ENCODE data around the gene SCG3.
A peak's percentile ranks its signal among the peaks of the same experiment; 100 is the strongest.

Gene SCG3

DNA sequence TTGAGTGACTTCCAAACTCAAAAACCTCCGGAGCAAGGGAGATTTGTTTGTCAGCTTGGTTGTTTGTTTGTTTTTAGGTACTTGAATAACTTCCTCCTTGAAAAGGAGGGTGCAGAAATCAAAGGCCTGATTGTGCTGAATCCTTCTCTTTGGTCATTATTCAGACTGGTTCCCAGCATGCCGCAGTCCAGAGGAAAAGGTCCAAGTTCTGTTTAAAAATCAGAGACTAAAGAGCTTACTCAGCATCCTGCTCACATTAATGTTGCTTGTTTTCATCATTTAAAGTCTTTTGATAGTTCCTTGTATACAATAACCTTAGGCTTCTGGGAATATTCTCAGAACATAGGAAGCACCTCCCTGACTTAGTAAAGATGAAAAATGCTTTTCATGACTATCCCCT lies 982 bp upstream of the SCG3 start:
- DNase-seq = no peak

DNA sequence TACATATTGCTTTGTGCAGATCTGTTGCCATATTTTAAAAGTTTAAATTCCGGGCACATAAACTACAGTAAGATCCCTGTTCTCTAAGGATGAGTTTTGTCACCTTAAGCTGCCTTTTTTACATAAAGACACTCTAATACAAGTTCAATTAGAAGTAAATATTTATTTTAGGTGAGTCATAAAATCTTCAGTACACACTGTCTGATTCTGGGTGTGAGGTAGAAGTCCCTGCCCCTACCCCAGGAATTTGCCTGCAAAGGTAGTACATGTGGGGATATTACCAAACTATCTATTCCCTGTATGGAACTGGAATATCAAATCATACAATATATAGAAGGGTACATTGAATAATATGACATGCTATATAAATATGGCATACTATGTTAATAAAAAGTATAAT lies 6.3 kb downstream of the SCG3 start:
- DNase-seq = no peak

DNA sequence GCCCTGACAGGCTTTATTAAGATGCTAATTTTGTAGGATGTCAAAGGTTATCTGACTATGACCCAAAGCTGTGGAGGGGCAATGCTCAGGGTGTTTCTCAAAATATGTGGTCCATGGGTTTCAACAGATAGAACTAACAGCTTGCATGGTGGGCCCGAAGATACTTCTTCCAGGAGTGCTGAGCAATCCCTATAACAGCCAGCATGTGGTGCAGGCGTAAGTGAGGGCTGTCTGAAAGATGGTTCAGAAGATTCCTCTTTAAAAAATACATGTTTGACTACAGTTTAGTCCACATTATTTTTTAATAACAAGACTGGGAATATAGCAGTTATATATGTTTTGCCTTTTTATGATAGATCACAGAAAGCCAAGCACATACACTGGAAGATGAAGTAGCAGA lies 7.6 kb downstream of the SCG3 start:
- no peak for DNase-seq

DNA sequence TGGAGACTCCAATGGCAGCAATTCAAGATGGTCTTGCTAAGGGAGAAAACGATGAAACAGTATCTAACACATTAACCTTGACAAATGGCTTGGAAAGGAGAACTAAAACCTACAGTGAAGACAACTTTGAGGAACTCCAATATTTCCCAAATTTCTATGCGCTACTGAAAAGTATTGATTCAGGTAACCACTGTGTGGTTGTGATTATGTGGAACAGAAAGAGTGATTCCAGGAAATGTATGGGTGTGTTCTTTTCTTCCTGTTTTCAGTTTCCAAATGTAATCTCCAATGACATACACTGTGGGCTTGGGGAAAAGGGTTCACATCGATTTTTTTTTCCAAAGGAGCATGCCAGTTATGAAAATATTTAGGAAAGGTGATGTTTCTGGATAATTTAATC lies 10.9 kb downstream of the SCG3 start:
- no peak for DNase-seq

DNA sequence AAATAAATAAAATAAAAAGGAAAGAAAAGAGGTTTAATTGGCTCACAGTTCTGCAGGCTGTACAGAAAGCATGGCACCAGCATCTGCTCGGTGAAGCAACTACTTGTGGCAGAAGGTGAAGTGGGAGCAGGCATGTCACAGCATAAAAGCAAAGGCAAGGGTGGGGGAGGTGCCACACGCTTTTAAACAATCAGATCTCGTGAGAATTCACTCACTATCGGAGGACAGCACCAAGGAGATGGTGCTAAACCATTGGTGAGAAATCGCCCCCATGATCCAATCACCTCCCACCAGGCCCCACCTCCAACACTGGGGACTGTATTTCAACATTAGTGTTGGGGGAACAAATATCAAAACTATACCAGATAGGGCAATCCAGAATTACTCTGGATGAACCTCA lies 15.3 kb downstream of the SCG3 start:
- DNase-seq = no peak

DNA sequence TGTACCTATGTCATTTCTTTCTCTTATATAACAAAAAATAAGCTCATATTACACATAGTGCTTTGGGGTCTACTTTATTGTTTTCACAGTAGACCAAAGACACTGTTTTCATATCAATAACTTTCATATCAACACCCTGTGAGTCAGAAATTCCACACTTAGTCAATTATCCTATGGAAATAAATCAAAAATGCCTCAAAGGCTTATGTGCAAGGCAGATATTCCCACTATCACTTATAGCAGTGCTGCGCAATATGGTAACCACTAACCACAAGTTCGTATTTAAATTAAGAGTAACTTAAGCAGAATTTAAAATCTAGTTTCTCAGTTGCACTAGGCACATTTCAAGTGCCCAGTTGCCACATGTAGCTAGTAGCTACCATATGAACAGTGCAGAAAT lies 15.9 kb downstream of the SCG3 start:
- DNase-seq = no peak

DNA sequence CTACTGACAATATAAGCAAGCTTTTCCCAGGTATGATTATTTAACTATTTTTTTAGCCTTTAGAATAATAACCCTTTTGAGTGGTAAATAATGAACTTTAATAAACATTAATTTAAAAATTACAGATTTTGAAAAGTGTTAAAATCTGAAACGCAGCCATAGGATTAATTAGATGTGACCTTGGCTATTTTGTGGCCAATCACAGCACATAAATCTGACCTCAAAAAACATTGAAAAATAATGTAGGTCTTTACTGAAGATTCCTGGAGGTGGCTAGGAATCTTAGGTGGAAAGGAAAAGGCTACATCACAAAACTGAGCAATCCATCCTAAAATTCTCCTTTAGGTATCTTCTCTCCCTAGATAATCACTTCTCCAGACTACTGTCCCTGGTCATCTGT lies 18.1 kb downstream of the SCG3 start:
- no peak for DNase-seq

DNA sequence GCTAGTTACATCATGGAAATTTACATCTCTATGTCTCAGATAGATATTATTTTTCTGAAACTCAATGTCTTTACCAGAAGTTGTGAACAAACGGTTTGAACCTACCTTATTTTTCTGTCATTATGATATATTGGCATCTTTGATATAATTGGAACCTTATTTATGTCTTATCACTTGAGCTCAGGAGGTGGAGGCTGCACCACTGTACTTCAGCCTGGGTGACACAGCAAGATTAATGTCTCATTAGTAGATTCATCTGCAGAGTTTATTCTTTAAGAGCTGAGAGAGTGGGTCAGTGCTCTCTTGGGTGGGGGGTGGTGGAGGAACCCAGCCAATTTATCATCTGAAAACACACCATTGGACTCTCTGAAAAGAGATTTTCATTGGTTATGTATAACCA lies 21.4 kb downstream of the SCG3 start:
- DNase-seq = no peak

DNA sequence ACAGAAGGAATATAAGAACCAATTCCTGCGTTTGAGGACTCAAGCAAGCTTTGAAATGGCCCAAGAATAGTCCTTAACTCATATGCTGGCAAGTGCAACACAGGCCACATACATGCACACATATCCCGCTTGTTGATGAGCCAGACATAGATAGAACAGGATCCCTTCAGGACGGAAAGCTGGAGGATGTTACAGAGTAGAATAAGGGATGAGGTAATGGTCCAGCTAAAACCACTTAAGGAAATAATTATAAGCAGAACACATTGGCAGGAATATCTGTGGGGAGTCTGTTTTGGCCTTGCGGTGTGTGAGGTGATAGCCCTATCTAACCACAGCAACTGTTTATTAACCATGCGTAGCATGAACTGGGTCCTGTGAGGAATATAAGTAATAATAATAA lies 25.0 kb downstream of the SCG3 start:
- no peak for DNase-seq

DNA sequence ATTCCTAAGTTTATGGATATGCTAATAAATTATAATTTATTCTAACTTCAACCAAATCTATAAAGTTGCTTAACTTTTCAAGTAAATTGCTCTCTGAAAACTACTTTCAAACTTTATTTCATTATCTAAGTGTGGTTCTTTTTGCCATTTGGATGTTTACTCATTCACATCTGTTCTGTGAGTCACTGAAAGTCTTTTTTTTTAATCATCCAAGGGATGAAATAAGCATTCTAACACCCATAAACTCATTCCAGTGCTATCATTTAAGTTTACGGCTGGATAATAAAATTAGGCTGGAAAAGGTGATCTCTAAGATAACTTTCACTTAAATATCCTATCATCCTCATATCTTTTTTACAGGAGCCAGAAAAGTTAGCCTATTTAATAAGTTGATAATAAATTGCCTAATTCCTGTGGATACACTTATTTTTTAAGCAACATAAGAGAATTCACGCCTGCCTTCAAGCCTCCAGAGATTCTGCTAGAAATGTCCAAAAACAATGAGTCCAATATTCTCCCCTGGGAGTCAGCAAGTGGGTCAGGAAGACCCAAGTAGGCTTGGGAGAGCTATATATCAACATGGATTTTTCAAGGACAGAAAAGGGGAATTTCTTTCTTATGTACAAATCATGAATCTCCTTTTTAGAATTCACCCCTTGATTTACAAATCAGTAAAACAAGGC lies 25.8 kb downstream of the SCG3 start:
- DNase-seq = no peak

DNA sequence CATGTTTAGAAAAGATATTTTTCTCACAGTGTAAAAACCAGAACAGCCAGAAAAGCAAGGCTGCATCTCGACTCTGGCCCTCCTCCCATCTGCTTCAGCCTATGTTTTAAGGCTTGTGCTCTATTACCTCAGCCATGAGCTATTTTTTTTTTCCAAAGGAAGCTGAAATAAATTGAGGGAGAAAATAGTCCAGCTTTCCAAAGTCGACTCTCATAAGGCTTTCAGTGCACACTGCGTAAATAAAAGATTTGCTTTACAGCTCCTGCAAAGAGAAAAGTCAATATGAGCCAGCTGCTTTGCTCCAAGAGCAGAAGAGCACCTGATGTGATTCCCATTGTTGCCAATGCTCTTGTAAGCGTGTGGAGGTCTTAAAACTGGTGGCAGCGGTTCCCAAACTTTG lies 26.7 kb downstream of the SCG3 start:
- DNase-seq = no peak

DNA sequence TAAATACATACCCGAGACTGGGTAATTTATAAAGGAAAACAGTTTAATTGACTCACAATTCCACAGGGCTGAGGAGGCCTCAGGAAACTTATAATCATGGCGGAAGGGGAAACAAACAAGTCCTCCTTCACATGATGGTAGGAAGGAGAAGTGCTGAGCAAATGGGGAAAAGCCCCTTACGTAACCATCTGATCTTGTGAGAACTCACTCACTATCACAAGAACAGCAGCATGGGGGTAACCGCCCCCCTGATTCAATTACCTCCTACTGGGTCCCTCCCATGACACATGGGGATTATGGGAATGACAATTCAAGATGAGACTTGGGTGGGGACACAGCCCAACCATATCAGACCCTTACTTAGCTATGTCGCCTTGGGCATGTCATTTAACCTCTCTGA lies 27.7 kb downstream of the SCG3 start:
- no peak for DNase-seq

DNA sequence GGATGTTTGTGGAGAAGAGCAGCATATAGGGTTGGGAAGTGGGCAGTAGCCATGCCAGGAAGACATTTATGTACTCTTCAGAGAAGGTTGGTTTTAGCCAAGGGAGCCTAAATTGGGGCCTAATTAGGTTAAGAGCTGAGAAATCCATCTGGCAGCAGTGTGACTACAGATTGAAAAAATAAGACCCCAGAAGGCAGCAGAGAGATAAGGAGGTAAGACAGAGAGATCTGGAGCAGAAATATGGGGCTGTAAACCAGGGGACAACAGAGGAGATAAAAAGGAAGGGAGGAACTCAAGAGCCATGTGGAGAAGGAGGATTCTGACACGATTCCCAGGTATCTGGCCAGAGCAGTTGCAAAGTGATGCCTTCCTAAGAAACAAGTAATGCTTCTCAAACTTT lies 32.9 kb downstream of the SCG3 start:
- no peak for DNase-seq

DNA sequence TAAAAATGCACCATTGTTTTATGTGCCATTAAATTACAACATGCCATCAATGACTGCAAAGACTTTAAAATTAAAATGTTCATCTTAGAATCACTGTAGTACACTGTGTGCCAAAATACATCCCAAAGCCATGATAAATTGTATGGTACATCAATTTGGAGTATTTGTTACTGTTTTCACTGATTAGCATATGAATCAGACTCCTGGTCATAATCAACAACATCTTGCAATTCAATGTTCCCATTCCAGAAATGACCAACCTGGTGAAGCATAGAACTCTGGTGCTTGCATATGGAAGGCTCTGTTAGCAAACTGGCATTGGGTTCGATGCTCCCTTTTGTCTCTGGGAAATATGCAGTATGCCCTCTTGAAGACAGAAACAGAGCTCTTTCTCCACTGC lies 33.6 kb downstream of the SCG3 start:
- DNase-seq = no peak

DNA sequence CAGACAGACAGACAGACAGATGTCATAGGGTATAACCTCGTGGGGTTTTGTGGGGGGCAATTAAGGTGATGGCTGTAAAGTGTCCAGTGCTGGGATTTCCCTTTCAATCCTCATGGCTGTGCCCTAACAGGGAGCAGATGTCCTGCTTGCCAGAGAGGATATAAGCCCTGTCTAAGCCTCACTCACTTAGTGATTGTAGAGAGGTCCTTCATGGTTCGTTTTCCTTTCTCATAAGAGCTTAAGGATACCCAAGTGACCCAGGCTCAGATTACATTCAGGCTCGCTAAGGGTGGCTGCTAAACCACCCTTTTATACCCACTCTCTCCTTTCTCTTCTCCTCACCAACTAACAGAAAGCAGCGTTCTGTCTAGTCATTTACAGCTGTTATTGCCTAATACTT lies 36.9 kb downstream of the SCG3 start:
- DNase-seq = no peak

DNA sequence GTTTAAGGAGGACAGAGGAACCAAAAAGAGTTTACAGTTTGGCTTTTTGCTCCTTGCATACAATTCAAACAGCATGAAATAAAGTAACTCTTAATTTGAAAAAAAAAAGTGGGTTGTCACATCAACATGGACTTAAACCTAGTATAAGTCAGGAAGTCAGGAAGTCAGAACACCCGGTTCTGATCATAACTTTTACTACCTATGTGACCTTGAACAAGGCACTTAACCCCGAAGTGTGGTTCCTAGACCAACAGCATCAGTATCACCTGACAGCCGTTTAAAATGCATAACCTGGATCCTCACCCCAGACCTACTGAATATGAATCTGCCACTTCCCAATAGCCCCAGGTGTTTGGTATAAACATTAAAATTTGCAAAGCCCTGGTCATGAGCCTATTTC lies 37.4 kb downstream of the SCG3 start:
- no peak for DNase-seq

DNA sequence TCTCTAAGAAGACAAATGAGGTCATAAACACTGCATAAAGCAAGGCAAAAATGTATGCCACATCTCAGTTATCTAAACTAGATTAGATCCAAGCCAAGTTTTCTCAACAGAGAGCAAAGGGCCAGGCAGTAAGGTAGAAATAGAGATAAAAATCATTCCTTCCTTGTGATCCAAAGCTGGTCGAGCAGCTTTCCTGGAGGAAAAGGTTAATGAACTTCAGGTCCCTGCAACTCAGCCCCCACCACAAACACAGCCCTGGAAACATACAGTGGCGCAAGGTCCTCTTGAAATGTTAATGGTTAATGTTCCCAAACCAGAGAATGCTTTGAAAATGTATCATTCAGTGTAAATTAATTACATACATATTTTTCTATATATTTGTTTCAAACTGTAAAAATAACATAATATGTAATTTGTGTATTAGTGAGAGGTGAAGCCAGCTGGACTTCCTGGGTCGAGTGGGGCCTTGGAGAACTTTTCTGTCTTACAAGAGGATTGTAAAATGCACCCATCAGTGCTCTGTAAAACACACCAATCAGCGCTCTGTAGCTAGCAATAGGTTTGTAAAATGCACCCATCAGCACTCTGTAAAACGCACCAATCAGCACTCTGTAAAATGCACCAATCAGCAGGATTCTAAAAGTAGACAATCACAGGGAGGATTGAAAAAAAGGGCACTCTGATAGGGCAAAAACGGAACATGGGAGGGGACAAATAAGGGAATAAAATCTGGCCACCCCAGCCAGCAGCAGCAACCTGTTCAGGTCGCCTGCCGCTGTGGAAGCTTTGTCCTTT lies 39.1 kb downstream of the SCG3 start:
- DNase-seq = no peak

DNA sequence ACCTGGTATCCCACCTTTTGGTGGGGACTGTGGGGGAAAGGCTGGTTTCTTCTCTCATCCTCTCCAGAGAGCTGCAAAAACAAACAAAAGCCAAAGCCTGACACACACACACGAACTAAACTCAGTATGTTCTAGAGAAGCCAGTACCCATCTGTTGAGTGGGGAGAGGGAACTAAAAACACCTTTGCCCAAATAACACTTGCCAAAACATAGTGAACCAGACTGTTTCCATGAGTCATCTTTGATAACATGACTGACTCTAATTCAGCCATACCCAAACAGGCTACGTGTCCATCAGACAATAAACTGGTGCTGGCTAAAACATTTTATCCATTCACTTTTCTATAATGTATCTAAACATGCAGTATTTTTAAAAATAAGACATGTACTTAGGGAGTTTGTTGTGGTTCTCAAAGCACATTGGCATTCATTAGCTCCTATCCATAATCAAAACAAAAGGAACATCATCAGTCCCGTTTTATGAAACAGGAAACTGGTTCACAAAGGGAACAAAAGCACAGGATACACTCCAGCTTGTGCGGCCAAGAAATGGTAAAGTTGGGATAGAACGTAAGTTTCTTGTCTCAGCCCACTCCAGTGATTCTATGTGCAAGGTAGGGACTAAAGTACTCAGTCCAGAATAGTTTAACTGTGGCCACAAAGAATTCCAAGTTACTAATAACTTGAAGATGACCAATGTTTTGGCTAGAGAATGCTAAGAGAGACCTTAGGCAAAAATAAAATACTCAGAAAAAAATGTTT lies 40.1 kb downstream of the SCG3 start:
- DNase-seq = no peak

DNA sequence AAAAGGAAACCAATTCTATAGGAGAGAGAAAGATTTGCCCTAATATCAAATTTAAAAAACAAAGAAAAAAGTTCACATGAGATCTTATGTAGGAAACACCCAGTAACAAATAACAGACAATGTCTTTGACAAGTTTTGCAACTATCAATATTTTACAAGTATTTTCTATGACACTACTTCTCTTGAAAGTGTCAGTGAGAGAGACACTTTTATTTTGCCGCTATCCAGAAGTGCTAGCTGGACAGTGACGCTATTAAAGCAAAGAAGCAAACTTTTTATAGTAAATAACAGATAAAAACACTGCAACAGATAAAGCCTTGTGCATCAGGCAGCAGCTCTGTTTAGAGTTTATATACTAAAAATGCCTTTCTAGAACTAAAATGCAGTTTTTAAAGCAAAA lies 42.9 kb downstream of the SCG3 start:
- DNase-seq = no peak

DNA sequence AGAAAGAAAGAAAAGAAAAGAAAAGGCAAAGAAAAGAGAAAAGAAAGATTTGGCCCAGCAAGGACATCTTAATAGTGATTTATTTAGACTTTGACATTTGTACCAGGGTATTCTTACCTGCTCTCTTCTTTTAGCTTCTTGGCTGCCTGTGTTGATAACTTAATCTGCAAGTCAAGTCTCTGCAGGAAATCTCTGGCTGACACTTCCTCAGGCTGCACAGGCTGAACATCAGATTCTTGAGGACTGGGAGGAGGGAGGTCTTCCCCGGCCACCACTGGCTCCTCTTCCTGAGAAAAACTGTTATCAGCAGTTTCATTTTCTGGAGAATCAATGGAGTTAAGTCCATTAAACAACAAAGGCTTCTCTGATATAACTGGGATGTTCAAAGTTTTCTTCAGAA lies 43.4 kb downstream of the SCG3 start:
- no peak for DNase-seq

DNA sequence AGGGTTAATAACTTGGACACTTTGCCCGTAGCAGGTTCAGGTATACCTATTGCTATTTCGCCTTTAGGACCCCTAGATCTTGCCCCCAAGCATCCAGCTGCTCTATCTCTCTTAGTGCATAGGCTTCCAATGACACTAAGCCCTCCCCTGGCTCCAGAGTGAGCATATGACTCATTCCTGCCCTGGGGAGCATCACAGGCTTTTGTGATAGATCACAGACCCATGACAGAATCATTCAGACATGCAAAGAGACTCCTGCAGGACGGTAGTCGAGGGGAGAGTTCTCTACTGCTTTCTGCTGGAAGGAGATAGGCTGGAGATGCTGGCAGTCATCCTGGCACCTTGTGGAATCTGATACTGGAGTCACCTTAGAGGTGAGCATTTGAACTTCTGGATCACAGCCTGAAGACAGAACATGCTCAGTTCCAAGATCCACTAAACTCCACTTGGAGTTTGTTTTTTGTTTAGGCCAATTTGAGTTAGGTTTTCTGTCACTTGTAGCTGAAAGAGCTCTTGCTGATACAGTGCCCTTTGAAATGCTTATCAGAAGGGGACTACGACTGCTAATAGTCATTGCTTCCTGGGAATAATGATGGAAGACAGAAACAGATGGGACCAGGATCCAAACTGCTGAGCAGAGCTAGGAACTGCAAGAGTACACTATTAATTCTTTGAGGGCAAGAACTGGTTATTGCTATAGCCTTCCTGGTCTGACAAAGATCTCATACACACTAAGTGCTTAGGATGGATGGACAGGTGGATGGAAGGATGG lies 45.2 kb downstream of the SCG3 start:
- DNase-seq = peak; percentile 70

DNA sequence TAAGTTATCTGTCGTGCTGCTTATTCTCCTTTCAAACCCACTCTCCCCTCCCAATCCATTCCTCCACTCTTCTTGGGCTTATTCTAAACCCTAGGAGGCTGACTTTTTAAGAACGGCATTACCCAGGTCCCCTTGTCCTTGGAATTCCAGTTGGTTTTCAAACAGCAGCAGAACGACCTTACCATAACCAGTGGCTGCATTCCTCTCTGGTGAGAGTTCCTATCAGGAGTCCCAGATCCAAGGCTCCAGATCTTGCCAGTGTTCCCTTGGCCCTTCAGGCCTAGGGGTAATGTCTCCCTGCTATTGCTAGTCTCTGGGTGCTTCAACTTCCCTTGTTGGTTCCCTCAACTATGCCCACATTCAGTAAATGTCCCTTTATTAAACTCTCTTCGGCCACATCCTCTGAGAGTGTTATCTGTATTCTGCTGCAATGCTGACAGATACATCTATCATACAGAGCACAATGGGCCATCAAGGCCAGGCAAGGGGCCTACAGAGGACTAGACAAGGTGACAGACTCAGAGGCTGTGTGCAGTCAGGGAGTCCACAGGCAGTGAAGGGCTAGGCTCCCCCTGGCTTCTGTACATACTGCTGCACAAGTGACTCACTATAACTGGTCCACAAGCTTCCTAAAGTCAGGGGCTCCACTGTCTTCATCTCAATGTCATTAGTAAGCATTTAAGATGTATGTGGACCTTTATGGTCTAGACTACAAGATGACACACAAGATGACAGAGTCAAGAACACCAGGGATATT lies 46.0 kb downstream of the SCG3 start:
- no peak for DNase-seq
